ENCODE measurements around the gene GBF1. TPM values are rescaled to one million over a fixed set of nuclear protein-coding genes. Genes with fewer than 3 reads are reported as not detected.

GBF1 gene
- total RNA-seq, 4 donors from 2014 or later = 73.4 to 98.5 (median 95.8) TPM

GRCh38 chr10:102222797-102223196 is 22.5 kb upstream of the GBF1 start:
- Histone ChIP-seq H3K27me3 (no peaks in the 10 kb centered on the region), H3K27ac (no peak overlapping the region), H3K4me3 (no peak overlapping the region), H3K9me3 (no peaks in the 10 kb centered on the region), H3K4me1 (peaks cover 0 to 5% (median 0%) of the 10 kb centered on the region in 4 donors), H3K36me3 (no peaks in the 10 kb centered on the region)
- no peak for DNase-seq
- no peak for TF ChIP-seq POLR2A (IDR thresholded peaks at IDR 0.05)
- TF ChIP-seq CTCF (IDR thresholded peaks at IDR 0.05) = no peak

- Histone ChIP-seq H3K27ac (peak within 1 kb of the TSS in 3 of 4 donors; percentile 18 to 58 (median 44)), H3K4me3 (peak within 1 kb of the TSS in 3 of 4 donors; percentile 24 to 35 (median 31)), H3K4me1 (peaks cover 0 to 17% (median 5%) of the 10 kb centered on the region in 4 donors), H3K27me3 (peaks cover 0 to 3% of the 10 kb centered on the region in 2 donors), H3K9me3 (no peaks in the 10 kb centered on the region), H3K36me3 (no peaks in the 10 kb centered on the region)
- TF ChIP-seq CTCF (IDR thresholded peaks at IDR 0.05) = no peak
- no peak for TF ChIP-seq POLR2A (IDR thresholded peaks at IDR 0.05)
- DNase-seq = peak; percentile 79 to 96 (median 92)
Observed at GRCh38 chr10:102225646-102226541, 19.4 kb upstream of the GBF1 start, which contains the start of gene ELOVL3. Gene ELOVL3 (plus strand): TSS chr10:102226299. CDS start chr10:102226549, 250 bp downstream.

- Histone ChIP-seq H3K4me1 (peaks cover 0 to 23% (median 11%) of the 10 kb centered on the region in 4 donors), H3K27ac (no peak overlapping the region), H3K9me3 (no peaks in the 10 kb centered on the region), H3K36me3 (no peaks in the 10 kb centered on the region), H3K4me3 (peak overlapping the region in 2 of 4 donors; percentile 31 to 35), H3K27me3 (peaks cover 0 to 9% of the 10 kb centered on the region in 2 donors)
- TF ChIP-seq CTCF (IDR thresholded peaks at IDR 0.05) (no peak), POLR2A (IDR thresholded peaks at IDR 0.05) (no peak)
- no peak for DNase-seq
Observed at GRCh38 chr10:102226542-102226870, 18.8 kb upstream of the GBF1 start.

- Histone ChIP-seq H3K4me3 (no peak overlapping the region), H3K4me1 (peaks cover 0 to 28% (median 14%) of the 10 kb centered on the region in 4 donors), H3K9me3 (no peaks in the 10 kb centered on the region), H3K27ac (no peak overlapping the region), H3K27me3 (peaks cover 0 to 10% of the 10 kb centered on the region in 2 donors), H3K36me3 (no peaks in the 10 kb centered on the region)
- DNase-seq = no peak
- TF ChIP-seq CTCF (IDR thresholded peaks at IDR 0.05) (no peak), POLR2A (IDR thresholded peaks at IDR 0.05) (no peak)
Observed at GRCh38 chr10:102227050-102227449, 18.3 kb upstream of the GBF1 start.

GRCh38 chr10:102229810-102230263 is 15.5 kb upstream of the GBF1 start:
- Histone ChIP-seq H3K9me3 (no peaks in the 10 kb centered on the region), H3K4me1 (peaks cover 0 to 28% (median 14%) of the 10 kb centered on the region in 4 donors), H3K36me3 (no peaks in the 10 kb centered on the region), H3K27me3 (peaks cover 0 to 10% of the 10 kb centered on the region in 2 donors), H3K27ac (no peak overlapping the region), H3K4me3 (peak overlapping the region in 3 of 4 donors; percentile 57 to 62 (median 59))
- TF ChIP-seq POLR2A (IDR thresholded peaks at IDR 0.05) (no peak), CTCF (IDR thresholded peaks at IDR 0.05) (peak; percentile 79 to 96 (median 94))
- peak; percentile 79 to 93 (median 89) for DNase-seq

Measured in Peyer's patch (tissue), 4 donors.